ENCODE data around the gene HTR6.
A peak's percentile ranks its signal among the peaks of the same experiment; 100 is the strongest.

Gene HTR6

DNA sequence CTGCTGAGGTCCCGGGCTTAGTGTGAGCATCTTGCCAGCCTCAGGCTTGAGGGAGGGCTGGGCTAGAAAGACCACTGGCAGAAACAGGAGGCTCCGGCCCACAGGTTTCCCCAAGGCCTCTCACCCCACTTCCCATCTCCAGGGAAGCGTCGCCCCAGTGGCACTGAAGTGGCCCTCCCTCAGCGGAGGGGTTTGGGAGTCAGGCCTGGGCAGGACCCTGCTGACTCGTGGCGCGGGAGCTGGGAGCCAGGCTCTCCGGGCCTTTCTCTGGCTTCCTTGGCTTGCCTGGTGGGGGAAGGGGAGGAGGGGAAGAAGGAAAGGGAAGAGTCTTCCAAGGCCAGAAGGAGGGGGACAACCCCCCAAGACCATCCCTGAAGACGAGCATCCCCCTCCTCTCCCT, 7.2 kb upstream of the HTR6 start:
- DNase-seq, result no peak

DNA sequence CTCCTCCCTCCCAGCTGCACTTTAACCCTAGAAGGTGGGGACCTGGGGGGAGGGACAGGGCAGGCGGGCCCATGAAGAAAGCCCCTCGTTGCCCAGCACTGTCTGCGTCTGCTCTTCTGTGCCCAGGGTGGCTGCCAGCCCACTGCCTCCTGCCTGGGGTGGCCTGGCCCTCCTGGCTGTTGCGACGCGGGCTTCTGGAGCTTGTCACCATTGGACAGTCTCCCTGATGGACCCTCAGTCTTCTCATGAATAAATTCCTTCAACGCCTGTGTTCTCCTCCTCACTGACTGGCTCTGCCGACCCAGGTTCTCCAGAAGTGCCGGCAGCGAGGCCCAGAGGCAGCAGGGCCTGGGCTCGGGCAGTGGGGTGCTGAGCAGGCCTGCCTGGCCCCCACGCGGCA, 6.5 kb upstream of the HTR6 start:
- DNase-seq, result no peak

DNA sequence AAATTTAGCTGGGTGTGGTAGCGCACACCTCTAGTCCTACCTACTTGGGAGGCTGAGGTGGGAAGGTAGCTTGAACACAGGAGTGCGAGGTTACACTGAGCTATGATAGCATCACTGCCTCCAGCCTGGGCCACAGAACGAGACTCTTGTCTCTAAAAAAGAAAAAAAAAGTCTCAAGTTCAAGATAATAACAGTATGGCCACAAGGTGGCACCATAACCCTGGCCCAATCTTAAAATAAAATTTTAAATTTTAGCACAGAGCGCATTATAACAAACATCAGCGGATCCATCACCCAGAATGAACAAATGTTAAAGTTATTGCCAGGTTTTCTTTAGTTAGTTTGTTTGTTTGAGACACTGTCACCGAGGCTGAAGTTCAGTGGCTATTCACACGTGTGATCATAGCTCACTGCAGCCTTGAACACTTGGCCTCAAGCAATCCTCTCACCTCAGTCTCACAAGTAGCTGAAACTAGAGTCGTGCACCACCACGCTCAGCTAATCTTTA, 2.9 kb upstream of the HTR6 start:
- peak; percentile 75 for DNase-seq

DNA sequence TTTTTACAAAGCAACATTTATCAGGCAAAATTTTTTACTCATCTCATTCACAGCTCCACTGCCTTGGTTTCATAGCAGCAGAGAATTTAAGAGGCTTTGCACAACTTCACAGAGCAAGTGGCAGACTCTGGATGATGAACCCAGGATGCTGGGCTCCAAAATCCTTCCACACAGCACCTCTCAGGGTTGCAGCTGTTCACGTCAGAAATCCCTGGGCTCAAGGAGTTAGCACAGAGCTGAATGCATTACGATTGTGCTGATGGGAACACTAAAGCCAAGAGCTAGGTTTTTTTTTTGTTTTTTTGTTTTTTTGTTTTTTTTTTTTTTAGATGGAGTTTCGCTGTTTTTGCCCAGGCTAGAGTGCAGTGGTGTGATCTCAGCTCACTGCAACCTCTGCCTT, 2.4 kb upstream of the HTR6 start:
- DNase-seq, result no peak

DNA sequence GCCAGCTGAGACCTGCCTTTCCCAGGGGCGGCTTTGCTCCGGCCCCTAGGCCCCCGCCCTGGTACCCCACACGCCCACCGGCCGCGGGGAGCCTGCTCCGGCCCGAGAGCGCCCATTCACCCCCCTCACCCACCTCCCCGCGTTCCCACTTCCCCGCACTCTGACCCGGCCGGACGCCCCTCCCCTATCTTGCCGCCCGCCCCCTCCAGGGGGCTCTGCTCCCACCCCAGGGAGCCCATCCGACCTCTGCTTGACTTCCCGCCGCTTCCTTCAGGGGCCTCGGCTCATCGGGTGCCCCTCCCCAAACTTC, 466 bp downstream of the HTR6 start:
- DNase-seq, result no peak

DNA sequence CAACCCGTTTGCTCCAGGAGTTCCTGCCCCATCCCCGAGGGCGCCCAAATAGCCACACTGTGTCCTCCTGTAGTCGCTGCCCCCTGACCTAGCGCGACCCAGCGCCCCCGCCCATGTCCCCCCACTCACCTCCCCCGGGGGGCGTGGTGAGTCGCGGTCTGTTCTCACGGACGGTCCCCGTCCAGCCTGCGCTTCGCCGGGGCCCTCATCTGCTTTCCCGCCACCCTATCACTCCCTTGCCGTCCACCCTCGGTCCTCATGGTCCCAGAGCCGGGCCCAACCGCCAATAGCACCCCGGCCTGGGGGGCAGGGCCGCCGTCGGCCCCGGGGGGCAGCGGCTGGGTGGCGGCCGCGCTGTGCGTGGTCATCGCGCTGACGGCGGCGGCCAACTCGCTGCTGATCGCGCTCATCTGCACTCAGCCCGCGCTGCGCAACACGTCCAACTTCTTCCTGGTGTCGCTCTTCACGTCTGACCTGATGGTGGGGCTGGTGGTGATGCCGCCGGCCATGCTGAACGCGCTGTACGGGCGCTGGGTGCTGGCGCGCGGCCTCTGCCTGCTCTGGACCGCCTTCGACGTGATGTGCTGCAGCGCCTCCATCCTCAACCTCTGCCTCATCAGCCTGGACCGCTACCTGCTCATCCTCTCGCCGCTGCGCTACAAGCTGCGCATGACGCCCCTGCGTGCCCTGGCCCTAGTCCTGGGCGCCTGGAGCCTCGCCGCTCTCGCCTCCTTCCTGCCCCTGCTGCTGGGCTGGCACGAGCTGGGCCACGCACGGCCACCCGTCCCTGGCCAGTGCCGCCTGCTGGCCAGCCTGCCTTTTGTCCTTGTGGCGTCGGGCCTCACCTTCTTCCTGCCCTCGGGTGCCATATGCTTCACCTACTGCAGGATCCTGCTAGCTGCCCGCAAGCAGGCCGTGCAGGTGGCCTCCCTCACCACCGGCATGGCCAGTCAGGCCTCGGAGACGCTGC, 1.1 kb downstream of the HTR6 start:
- peak; percentile 48 for DNase-seq

DNA sequence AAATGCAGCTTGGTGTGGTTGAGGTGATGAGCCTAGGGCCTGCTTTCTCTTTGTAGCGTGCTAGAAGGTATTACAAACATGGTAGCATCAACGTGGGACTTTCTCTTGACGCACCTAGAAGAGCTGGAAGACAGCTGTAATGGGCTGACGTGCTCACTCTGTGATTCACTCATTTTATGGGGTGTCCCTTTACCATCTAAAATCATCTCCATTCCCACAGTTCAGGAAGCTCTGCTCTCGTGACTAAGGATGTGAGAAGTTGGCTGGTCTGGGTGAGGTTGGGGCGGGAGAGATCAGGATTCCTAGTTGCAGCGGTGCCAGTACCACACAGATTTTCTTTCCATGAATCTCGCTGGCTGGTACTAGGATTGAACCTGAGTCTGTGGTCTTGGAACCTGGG, 4.2 kb downstream of the HTR6 start:
- DNase-seq, result no peak

DNA sequence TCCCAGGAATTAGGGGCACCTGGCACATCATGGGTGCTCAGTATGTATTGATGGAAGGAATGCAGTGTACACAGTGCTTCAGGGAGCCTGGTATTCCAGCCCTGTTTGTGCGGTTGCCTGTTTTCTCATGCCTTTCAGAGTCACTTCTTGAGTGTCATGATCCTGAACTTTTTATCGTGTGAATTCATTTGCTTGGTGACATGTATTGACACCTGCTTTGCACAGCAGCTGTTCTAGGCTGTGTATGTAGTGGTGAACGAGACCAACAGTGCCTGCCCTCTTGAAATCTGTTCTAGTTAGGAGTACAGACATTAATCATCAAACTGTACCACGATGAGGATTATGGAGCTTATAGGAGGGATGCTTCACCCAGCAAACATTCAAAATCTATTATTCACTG, 6.1 kb downstream of the HTR6 start:
- no peak for DNase-seq

DNA sequence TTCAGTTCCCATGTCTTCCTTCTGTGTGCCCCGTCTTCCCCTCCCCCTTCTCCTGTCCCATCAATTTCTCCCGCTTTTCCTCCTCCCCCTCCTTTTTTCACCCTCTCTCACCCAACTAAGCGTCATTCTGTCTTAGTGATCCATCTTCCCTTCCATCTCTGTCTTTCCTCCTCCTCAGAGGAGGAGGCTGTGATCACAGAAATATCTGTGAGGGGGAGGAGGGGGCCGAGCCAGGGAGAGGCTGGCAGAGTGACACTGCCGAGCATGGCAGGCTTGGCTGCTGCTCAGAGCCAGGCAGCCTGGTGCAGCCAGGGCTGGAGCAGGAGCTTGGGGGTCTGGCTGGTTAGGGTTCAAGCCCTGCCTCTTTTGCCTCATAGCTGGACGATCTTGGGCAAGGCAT, 7.6 kb downstream of the HTR6 start:
- no peak for DNase-seq

DNA sequence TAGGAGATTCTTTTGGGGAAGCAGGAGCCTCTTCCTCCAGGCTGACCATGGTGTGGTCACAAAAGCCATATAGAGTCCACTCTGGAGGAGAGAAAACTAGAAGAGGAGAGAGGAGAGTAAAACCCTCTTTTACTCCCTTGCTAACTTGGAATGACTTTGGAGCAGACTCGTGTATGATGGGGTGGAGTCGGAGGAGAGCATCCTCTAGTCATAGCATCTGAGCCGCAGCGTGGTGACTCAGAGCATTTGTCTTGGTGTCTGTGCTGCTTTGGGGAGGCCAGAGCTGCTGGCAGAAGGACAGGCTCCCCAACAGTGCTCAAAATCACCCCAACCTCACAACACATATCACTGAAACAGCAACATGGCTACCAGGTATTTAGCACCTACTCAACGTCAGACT, 11.1 kb downstream of the HTR6 start:
- no peak for DNase-seq

DNA sequence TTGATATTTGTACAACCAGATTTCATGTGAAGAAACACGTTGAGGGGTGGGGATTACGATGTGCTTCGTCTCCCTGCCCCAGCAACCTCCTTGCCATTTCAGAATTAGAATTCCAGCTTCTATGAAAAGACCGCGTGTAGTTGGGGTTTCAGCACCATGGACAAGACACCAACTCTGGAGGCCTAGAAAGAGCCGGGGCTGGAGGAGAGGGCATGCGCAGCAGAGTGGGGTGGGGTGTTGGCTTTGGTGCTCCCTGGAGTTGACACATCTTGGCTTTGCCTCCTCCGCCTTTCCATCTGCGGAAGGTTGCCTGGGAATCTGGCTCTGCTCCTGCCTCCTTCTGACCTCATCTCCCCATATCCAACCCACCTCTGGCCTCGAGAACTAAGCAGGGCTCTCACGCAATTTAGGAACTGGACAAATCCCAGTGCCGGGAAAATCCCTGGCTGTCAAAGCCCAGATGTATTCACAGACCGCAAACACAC, 11.8 kb downstream of the HTR6 start:
- DNase-seq, result peak; percentile 83

DNA sequence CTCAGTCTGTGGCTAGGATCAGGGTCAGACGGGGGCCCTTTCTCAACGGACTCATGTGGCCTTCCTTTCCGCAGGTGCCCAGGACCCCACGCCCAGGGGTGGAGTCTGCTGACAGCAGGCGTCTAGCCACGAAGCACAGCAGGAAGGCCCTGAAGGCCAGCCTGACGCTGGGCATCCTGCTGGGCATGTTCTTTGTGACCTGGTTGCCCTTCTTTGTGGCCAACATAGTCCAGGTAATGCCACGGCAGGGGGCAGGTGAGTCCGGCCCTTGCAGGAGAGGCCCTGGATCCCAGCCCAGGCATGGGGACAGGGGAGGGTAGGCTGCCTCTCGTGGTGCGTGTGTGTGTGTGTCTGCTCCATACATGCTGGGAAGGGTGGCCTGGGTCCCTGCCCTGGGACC, 13.8 kb downstream of the HTR6 start:
- no peak for DNase-seq

DNA sequence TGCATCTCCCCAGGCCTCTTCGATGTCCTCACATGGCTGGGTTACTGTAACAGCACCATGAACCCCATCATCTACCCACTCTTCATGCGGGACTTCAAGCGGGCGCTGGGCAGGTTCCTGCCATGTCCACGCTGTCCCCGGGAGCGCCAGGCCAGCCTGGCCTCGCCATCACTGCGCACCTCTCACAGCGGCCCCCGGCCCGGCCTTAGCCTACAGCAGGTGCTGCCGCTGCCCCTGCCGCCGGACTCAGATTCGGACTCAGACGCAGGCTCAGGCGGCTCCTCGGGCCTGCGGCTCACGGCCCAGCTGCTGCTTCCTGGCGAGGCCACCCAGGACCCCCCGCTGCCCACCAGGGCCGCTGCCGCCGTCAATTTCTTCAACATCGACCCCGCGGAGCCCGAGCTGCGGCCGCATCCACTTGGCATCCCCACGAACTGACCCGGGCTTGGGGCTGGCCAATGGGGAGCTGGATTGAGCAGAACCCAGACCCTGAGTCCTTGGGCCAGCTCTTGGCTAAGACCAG, 14.3 kb downstream of the HTR6 start:
- DNase-seq, result no peak

DNA sequence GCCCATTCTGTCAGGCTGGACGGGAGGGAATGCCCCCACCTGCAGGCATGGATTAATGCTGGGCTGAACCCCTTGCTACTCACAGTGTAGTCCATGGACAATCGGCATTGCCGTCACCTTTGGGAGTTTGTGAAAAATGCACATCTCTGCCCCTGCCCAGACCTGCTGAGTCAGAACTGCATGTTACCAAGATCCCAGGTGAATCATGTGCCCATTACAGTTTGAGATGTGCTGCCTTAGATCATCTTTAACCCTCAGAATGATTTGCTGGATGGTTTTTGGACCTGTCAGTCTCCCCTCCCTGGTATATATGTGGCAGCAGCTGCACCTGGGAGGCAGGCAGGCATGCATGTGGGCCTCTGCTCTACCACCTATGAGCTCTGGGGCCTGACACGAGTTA, 15.0 kb downstream of the HTR6 start:
- no peak for DNase-seq

DNA sequence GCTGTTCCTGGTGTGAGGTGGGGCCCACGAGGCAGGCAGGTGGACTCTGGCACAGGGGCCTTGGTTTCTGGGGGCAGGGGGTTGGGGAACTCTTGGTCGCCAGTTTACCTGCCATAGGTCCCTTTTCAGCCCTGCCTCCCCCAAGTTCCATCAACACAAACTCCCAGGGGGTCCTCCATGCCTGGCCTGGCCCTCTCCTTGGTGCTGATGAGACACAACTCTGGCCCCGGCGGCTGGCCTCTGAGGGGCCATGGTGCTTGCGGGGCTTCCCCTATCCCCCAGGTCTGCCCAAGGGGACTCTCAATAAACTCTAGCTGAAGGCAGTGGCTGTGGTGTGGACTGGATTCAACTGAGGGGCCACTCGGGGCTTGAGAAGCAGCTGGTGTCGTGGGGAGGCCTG, 16.0 kb downstream of the HTR6 start:
- DNase-seq, result no peak

DNA sequence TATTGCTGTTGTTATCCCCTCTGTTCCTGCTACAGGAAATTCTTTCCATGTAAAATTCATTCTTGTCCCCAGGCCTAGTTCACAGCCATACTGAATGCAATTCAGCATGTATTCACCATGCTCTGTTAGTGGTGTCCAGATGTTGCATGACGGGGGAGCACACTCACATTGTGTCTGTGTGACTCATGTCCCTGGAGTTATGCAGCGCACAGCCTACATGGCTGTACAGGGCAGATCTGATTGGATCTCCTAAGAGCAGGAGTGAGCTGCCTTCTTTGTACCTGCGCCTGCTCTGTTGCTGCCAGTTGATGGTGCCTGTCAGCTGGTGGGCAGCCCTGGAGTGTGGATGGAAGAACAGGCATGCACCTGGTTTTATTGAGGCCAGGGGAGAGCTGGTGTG, 17.6 kb downstream of the HTR6 start:
- no peak for DNase-seq

DNA sequence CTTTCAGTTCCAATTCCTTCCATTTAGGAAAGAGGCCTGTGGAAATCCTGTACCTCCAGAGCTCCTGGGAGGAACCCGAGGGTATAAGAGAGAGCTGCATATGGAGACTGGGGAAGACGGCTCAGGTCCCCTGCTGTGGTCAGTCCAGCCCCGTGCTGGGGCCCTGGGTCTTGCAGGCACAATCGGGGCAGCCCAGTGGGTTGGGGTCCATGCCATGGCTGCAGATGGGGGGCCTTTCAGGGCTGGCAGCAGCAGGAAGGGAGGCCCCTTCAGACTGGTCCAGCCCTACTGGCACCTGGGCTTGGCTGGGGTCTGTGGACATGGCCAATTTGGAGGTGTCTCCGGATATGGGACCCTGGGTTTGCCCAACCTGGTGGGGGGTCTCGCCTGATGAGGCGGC, 18.2 kb downstream of the HTR6 start:
- DNase-seq, result no peak

DNA sequence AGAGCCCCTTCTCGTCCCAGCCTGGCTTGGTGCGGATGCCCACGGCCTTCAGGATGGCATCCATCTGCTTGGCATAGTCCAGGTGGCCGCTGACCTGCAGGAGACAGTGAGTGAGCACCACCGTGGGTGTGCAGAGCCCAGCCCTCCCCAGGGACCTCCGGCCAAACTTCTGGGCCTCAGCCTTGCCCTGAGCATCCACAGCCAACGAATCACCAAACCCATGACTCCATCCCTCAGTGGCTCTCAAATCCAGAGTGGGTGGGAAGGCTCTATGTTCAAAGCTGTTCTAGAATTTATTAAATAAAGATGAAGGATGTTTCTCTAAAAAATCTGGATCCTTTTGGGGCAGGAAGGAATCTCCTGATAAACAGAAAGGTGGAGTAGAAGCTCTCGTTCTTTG, 18.7 kb downstream of the HTR6 start:
- DNase-seq, result no peak

DNA sequence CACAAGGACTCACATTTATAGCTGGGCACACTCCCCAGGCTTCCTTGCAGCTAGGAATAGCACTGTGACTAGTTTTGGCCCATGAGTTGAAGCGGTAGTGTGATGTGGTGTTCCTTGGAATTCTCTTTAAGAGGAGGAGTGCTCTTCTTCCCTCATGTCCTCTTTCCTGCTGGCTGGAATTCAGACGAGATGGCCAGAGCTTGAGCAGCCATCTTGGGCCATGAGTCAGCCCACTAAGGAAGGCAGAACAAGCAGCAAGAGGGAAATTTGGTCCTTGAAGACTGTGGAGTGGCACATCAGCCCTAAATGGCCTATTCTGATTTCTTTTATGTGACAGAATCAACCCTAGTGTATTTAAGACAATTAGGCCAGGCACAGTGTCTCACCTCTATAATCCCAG, 20.0 kb downstream of the HTR6 start:
- DNase-seq, result no peak

DNA sequence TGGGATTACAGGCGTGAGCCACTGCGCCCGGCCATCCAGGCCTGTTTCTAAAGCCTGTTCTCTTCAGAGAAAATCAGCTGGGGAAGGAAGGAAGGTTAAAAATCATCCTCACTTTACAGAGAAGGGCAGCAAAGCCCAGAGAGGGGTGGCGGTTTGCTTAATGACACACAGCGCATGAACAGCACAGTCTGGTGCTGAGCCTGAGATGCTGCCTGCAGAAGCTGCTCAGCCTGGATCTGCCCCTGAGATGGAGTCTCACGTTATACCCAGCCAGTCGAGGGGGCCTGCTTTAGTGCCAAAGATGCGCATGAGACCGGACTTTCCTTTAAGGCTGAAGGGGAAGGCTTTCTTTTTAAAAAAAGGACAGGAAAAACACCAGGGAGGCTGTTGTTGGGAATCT, 21.3 kb downstream of the HTR6 start:
- DNase-seq, result no peak

DNA sequence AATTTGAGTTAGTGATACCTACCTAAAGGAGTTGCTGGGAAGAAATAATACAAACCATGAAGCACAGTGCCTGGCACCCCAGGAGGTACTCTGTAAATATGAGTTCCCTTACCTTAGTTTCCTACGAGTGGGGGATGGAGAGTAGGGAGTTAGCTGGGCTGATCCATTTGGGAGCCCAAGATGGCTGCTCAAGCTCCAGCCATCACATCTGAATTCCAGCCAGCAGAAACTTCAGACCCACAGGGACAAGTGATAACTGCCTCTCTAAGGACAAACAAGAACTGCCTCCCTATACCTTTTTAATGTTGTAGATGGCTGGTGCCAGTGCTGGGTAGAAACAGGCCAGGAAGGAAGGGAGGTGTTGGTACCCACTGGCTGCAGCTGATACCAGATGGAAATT, 22.7 kb downstream of the HTR6 start:
- no peak for DNase-seq

DNA sequence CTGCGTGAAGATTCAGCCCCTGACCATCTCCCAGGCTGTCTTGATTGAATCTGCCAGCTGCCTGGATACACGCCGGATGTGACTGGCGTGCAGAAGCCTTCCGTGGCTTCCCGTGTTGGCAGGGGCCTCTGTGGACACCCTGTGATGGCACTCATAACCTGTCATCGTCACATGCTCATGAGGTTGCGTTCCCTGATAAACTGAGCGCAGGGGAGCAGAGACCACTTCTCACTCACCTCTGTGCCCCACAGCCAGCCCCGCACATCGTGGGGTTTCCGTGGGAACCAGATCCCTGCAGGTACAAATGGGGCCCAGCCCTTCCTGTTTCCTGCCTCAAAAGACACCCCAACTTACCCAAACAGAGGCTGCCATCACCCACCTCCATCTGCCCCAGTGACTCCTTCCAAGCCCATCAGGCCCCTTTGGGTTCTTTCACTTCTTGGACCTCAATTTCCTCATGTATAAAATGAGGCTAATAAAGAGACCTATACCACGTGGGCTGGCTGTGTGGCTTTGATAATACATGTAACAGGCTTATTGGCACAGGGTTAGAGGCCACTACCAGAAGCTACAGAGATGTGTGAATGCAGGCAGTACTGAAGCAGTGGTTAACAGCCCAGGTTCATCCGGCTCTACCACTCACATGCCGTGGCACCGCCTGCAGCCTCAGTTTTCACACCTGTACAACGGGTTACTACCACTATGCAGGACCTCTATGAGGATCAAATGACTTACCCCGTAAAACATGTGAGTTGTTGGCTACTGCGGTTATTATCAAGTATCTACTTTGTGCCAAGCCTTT, 23.6 kb downstream of the HTR6 start:
- DNase-seq, result no peak

DNA sequence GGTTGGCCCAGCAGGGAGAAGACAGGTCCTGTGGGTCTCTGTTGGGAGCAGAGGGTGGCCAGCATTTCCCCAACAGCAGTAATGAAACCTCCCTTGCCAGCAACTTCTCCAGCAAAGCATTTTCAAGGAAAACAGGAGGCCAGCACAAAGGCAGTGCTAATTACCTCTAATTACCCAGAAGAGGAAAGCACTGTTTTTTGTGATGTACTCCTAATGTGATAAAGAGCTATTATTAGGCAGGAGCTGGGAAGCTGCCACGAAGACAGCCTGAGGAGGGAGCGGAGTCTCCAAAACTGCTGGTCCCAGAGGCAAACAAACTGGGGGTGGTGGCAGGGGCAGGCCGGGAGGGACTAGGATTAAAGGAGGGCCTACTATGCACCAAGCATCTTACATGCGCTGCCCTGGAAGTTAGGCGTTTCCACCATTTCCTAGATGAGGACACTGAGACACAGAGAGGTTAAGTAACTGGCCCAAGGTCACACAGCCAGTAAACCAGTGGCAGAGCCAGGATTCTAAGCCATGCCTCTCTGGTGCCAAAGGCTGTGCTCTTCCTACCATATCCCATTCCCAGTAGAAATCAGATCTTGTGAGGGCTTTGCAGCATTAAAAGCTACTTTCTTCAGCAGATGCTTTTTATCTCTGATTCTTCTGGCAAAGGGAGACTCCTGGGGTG, 24.5 kb downstream of the HTR6 start:
- DNase-seq, result no peak

Data from hematopoietic multipotent progenitor cell treated with erythropoietin and hydrocortisone succinate and interleukin-3 and kit ligand, for 4 days (in vitro differentiated cells).